NCI-H1694 (cell line): ENCODE measurements around the gene RAB7A.
A peak's percentile ranks its signal among the peaks of the same experiment; 100 is the strongest.
"Not testable (repeated sequence)": the region's sequence is repeated elsewhere in the genome, so short reads cannot be mapped to it uniquely, and the experiment has no call there.

Experiments used
- DNase-seq: peaks from one replicate; lab custom pipeline; 2025; lab: John Stamatoyannopoulos, UW

Gene RAB7A

DNA sequence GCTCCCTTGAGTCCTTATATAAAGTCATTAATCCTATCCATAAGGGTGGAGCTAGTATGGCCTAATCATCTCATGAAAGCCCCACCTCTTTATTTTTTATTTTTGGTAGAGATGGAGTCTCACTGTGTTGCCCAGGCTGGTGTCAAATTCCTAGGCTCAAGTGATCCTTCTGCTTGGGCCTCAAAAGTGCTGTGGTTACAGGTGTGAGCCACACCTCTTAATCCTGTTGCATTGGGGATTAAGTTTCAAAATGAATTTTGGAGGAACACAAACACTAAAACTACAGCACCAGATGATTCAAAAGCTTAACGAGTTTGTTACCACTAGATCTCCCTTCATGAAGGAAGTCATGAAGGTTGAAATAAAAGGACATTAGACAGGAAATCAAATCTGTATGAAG lies 27.7 kb downstream of the RAB7A start:
- no peak for DNase-seq

DNA sequence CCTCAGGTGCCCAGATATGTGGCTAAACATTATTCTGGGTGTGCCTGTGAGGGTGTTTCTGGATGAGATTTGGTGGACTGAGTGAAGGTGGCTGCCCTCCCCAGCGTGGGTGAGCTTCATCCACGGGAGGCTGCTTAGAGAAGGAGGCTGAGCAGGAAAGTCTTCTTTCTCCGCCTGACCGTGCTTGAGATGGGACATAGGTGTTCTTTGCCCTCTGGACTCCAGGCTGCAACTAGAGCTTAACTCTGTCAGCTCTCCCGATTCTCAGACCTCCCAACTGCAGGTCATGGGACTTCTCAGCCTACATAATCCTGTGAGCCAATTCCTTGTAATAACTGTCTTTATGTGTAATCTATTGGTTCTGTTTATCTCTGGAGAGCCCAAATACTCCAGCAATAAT lies 34.1 kb downstream of the RAB7A start:
- DNase-seq = no peak

DNA sequence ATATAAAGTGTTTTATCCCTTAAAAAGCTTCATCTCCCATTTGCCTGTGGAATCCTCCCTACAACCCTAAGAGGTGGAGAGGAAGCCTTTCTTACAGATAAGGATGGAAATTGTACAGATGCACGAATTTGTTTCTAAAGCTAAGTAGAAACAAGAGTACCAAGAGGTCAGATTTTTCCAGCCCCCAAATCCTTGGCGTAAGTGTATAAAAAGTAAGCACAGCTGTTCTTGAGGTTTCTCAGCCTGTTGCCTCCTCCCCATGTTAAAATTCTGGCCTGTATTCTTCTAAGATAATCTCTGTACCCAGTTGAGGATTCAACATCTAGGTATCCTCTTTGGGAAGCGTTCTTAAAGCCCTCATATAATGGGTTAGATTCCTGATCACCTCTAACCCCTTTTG lies 34.9 kb downstream of the RAB7A start:
- DNase-seq = no peak

DNA sequence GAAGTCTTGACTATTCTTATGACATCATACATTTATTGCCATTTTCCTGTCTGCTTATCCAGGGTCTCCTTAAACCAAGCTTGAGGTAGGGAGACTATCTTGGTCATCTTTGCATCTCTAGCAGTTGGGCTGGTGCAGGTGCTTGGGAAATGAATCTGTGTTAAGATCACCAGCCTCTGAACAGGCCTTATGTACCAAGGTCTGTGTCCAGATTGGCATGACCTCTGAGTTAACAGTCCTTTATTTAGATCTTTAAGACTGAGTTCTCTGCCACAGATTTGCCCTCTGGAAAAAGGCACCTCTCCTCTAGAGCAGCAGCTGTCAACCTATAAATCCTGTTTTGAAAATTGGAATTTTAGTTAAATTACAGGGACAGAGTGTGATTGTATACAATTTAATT lies 35.4 kb downstream of the RAB7A start:
- no peak for DNase-seq

DNA sequence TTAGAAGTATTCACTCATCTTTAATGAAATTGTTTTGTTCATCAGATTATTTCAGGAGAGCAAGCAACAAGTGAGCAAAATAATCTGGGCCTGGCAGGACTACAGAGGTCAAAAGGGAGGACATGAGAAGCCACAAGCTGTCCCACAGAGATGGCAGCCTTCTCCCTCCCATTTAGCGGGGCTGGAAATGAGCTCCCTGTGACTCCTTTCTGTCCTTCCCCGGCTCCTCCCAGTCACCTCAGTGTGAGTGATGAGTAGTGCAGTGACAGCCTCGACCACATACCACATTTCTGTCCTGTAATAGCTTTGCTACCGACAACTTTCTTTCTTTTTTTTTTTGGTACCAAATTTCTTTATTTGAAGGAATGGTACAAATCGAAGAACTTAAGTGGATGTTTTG lies 38.0 kb downstream of the RAB7A start:
- DNase-seq = no peak

DNA sequence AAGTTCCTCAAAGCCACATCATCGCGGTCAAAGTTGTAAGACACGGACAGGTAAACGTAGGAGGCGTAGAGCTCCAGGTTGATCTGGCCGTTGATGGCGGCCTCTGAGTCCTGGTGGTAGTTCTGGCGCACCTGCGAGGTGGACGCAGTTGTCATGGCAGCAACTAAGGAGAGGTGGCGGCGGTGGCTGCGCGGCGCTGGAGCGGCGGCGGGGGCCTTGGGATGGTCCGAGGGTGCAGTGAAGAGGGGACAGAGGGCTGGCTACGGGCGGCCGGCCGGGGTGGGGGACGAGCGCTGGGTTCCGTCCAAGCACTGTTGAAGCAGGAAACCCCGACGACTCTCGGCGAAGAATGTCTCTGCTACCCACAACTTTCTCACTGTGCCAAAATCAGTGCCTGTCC lies 38.9 kb downstream of the RAB7A start:
- no peak for DNase-seq

DNA sequence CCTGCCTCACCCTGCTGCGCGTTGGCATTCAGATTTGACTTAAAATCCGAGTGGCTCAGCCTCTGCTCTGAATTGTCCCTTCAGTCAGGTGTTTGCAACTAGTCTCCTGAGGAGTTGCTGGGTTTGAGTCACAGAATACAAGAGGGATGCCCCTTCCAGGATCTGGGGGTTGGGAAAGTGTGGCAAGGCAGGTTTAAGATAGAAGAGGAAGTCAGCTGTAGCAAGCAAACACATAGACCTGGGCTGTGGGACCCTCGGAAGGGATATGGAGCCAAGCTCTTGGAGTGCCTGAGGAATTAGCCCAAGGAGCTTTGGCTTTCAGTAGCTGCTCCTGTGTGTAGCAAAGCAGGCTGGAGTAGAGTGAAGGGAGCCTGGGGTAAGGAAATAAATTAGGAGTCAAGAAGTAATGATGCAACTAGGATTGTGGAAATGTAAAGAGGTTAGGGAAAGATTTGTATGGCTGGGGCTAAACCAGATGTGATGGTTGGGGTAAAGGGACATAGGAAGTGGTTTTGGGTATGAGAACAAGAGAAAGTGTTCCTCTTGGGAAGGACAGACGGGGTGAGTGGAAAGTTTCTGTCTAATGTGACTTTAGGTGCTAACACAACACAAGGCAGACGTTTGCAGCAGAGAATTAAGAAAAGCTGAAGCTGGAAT lies 41.2 kb downstream of the RAB7A start:
- no peak for DNase-seq

DNA sequence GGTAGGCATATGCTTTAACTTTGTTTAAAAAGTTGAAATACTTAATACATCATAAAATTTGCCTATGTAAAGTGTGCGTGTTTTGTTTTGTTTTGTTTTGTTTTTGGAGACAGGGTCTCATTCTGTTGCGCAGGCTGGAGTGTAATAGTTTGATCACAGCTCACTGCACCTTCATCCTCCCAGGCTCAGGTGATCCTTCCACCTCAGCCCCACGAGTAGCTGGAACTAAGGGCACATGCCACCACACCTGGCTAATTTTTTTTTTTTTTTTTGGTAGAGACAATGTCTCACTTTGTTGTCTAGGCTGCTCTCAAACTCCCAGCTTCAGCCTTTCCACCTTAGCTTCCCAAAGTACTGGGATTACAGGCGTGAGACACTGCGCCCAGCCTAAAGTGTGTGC lies 42.5 kb downstream of the RAB7A start:
- no peak for DNase-seq

DNA sequence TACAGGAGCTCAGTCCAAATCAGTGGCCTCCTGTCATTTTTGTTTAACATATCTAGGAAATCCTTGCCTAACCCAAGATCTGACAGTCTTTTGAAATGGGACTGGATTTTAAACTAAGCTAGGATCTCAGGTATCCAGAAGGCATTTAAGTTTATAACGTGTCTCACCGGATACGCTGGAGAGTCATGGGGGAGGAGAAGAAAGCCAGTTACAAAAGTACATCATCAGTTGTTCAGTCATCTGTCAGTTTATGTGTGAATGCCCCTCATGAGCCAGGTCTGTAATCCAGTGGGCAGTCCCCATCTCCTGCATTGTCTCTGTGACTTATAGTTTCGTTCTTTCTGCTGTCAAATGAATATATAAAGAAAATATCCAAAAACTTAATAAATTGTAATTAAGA lies 44.4 kb downstream of the RAB7A start:
- DNase-seq = no peak

DNA sequence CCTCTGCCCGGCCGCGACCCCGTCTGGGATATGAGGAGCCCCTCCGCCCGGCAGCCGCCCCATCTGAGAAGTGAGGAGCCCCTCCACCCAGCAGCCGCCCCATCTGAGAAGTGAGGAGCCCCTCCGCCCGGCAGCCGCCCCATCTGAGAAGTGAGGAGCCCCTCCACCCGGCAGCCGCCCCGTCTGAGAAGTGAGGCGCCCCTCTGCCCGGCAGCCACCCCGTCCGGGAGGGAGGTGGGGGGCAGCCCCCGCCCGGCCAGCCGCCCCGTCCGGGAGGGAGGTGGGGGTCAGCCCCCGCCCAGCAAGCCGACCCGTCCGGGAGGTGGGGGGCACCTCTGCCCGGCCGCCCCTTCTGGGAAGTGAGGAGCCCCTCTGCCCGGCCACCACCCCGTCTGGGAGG lies 47.2 kb downstream of the RAB7A start:
- not testable (repeated sequence) for DNase-seq

DNA sequence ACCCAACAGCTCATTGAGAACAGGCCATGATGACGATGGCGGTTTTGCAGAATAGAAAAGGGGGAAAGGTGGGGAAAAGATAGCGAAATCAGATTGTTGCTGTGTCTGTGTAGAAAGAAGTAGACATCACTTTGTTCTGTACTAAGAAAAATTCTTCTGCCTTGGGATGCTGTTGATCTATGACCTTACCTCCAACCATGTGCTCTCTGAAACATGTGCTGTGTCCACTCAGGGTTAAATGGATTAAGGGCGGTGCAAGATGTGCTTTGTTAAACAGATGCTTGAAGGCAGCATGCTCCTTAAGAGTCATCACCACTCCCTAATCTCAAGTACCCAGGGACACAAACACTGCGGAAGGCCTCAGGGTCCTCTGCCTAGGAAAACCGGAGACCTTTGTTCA lies 47.6 kb downstream of the RAB7A start:
- DNase-seq = not testable (repeated sequence)

DNA sequence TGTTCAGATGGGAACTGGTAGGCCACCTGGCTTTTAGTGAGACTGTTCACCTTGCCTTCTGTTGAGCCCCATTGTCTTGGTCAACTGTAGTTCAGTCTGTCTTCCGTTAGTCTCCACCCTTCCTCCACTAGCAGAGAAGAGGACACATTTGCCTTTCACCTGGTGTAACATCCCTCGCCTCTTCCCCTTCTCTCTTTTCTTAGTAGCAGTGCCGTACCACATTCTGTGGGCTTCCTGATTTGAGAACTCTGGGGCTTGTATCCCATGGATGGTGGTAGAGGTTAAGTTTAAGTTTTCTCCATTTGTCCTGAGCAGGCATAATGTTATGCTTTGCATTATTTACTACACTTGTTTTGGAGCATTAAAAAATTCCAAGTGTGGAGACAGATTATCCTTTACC lies 49.3 kb downstream of the RAB7A start:
- no peak for DNase-seq

DNA sequence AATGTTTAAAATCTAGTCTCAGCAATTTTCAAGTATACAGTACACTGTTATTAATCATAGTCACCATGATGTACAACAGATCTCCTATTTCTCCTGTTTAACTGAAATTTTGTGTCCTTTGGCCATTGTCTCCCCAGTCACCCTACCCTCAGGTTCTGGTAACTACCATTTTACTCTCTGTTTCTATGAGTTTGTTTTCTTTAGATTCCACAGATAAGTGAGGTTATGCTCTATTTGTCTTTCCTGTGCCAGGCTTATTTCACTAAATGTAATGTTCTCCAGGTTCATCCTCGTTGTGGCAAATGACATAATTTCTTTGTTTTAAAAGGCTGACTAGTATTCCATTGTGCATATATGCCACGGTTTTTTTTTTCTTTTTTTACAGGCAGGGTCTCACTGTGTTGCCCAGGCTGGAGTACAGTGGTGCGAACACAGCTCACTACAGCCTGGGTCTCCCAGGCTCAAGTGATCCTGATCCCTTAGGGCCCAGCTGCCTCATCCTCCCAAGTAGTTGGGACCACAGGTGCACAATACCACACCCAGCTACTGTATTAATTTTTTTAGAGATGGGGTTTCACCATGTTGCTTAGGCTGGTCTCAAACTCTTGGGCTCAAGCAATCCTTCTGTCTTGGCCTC lies 50.0 kb downstream of the RAB7A start:
- DNase-seq = no peak

DNA sequence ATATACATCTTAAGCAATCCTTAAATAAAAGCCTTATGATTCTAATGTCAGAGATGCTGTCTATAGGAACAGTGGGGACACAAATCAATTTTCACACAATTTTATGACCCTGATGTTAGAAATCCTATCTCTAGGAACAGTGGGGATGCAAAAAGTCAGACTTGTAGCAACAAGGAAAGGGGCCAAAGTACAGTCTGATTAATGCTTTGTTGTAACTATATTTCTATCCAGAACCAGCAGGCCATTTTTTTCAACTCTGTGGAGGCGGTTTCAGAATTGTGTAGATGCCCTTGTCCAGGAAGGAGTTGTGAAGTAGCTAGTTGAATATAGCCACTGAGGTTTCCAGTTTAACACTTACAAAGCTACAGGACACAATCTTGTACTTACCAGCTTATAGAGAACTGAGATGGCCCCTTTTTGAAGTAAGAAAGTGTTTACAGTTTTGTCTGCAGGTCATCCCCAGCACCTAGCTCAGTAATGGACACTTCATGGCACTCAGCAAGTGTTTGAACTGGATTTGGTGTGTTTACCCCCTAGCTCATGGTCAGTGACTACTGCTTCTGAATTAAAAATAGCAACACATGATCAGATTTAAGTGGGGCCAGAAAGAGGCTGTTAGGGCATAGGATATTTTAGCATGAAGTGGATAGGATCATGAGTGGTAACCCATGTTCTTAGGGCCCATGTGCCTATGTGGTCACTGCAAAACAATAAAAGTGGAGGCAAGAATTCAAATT lies 54.3 kb downstream of the RAB7A start:
- no peak for DNase-seq

DNA sequence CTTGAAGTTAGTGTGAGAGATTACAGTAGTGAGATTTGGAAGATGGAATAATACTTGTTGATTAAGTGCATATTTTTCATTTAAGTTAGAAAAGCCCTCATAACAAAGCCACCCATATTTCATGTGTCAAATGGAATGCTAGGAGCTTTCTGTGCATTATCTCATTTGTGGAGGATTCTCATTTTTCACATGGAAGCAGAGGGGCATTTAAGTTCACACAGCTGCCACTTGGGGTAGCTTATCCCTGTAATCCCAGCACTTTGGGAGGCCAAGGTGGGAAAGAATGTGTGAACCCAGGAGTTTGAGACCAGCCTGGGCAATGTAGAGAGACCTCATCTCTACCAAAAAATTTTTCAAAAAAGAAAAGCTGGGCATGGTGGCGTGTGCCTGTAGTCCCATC lies 55.2 kb downstream of the RAB7A start:
- no peak for DNase-seq

DNA sequence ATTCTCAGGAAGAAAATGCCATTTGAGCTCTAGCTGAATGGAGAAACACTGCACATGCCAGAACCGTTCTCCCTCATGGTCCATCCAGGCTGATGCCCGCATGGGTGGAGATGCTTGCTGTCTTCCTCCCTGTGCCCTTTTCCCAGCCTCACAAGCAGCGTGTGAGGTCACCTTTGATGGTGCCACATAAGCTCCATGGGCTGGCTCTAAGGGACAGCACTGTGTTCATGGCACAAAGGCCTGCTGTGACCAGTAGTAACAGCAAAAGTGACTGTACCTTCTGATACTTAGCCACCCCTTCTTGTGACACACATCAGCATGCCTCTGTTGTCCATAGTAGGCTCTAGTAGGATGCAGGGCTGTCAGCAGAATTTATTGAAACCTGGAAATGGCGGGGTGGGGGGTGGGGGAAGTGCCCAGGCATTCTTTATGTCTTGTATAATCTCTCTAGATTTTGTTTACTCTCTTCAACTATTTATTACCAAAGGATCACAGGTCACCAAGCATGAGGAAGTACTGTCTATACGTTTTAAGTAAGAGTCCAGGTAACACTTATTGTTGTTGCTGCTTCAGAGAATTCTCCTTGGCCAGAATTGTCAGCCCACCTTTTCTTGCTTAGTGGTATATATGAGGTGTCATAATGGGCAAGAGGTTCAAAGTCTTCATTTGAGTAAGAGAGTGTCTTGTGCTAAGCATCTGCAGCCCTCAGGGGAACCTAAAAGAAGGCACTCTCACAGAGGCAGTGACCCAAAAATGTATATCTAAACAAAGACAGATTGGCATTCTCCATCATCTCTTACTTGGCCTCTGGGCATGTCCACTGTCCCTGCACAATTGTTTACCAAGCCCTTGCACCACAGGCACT lies 56.5 kb downstream of the RAB7A start:
- no peak for DNase-seq

DNA sequence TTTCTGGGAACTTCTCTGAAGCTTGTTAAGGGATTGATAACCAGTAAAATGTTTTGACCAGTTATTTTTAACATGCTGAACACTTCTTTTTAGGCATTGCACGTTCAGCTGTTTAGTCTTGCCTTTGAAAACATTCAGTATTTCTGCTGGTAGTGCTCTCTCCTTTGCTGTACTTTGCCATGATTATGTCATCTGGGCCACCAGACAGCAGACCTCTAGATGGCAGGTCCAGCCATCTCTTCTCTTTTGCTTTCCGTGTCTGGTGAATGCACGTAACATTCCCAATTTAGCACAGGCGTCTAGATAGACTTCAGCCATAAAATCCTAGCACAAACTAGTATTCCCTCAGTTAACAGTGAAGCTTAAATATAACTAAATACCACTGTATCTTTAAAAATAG lies 57.8 kb downstream of the RAB7A start:
- DNase-seq = no peak

DNA sequence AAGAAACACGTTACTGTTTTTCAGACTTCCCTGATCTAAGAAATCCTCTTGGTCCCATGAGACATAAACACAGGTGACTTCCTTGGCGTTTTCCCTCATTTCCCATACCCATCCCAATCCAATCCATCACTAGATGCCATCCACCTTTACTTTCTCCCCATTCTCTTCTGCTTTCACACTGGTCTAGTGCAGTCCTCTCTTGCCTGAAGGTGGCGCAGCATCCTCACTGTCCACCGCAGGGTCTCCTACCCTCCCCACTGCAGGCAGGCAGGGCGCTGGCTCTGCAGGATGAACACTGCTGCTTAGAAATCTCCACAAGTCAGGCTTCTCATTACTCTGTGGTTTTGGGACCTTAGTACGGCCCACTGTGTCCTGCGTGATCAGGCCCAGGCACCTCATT lies 58.2 kb downstream of the RAB7A start:
- DNase-seq = peak; percentile 9

DNA sequence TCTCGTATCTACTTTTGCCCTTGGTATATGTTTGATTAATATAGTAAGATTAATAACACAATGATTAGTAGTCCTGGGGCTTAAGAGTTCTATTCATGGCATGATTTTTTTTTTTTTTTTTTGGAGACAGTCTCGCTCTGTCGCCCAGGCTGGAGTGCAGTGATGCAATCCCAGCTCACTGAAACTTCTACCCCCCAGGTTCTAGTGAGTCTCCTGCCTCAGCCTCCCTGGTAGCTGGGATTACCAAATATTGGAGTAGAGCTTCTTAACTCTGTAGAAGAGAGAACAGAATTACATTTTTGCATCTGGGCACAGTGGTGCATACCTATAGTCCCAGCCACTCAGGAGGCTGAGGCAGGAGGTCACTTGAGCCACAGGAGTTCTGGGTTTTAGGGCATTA lies 58.9 kb downstream of the RAB7A start:
- DNase-seq = no peak

DNA sequence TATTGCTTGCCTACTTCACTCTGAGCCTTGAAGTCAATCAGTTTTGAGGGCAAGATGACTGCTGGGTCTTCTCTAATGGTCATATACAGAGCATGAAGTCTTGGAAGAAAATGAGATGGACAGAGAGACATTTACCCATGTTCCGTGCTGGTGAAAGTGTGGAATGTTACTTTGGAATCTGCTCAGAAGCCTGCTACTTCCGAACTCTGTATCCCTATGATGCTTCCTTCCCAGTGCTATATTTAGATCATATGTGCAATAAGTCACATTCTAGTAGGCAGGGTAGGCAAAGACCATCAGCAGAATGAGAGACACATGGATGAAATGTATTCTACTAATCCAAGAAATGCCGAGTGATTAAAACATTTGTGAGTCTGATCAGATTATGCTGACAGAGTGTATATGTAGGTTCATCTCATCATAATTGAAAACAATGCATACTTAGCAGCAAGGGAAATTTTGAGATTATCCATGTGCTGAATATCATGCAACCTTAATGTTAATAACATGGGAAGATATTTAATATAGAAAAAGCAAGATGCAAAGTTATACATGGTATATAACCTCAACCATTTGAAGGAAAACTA lies 60.5 kb downstream of the RAB7A start:
- no peak for DNase-seq

DNA sequence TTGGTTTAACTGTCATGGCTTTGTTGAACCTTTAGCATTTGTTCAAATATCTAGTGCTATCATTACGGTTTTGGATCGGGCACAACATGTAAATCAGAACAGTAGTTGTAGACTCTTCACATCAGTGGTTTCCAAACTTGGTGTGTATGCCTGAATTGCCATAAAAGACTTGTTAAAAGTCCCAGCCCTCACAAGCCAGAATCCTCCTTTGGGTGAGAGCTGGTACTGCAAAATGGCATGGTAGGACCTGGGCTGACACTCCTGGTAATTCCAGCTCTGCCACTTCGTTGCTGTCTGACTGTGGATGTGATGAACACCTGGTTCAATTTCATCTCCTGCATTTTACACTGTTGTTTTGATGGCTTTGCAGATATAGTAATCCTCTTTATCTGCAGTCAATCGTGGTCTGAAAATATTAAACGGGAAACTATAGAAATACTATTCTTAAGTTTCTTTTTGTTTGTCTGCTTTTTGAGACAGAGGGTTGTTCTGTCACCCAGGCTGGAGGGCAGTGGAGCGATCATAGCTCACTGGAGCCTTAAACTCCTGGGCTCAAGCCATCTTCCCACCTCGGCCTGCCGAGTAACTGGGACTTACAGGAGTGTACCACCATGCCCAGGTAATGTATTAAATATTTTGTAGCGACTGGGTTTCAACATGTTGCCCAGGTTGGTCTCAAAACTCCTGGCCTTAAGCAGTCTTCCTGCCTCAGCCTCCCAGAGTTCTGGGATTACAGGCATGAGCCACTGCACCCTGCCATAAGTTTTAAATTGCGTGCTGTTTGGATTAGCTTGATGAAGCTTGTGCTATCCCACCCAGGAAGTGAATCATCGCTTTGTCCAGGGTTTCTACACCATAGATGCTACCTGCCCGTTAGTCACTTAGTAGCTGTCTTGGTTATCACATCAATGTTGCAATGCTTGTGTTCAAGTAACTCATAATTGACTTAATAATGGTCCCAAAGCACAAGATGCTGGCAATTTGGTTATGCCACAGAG lies 61.6 kb downstream of the RAB7A start:
- peak; percentile 2 for DNase-seq
